Mesothelial cell of epicardium (in vitro differentiated cells): ENCODE results near the gene LYPD8. TPM values are rescaled to one million over a fixed set of nuclear protein-coding genes. Genes with fewer than 3 reads are reported as not detected.

Experiments used
- DNase-seq, 2 experiments: peaks; one replicate each; pipeline ENCODE4 v3.0.0; 2021; ENCODE audit warnings: low spot score in 2 of 2; ENCODE audit not compliant: unreplicated experiment in 2 of 2
- H3K27ac Mint-ChIP-seq: 2 replicates; pipeline ENCODE4 v1.8.0; 2021; ENCODE audit warnings: mixed read lengths
- H3K27me3 Mint-ChIP-seq: 2 replicates; pipeline ENCODE4 v1.8.0; 2021; ENCODE audit warnings: low read depth, mixed read lengths
- H3K36me3 Mint-ChIP-seq: 2 replicates; pipeline ENCODE4 v1.8.0; 2021; ENCODE audit warnings: mixed read lengths
- H3K4me1 Mint-ChIP-seq: 2 replicates; pipeline ENCODE4 v1.8.0; 2021; ENCODE audit warnings: mixed read lengths
- H3K4me3 Mint-ChIP-seq: 2 replicates; pipeline ENCODE4 v1.8.0; 2021; ENCODE audit warnings: mild to moderate bottlenecking, moderate library complexity, mixed read lengths
- H3K9me3 Mint-ChIP-seq: 2 replicates; pipeline ENCODE4 v1.8.0; 2021; ENCODE audit warnings: mixed read lengths
- total RNA-seq: library from RNA; stranded (reverse); gene quantifications from 3 replicates; pipeline ENCODE4 v1.2.1, GENCODE V29; 2021
- TF ChIP-seq, protein P1 (sequence below): fragments of 200-600 bp; sonication (generic); IDR thresholded peaks from one replicate; pipeline ENCODE4 v1.5.0; 2021; ENCODE audit warnings: antibody characterized with exemption; ENCODE audit not compliant: unreplicated experiment

LYPD8 gene
- total RNA-seq, 1 donor from 2014 or later, result not detected

DNA sequence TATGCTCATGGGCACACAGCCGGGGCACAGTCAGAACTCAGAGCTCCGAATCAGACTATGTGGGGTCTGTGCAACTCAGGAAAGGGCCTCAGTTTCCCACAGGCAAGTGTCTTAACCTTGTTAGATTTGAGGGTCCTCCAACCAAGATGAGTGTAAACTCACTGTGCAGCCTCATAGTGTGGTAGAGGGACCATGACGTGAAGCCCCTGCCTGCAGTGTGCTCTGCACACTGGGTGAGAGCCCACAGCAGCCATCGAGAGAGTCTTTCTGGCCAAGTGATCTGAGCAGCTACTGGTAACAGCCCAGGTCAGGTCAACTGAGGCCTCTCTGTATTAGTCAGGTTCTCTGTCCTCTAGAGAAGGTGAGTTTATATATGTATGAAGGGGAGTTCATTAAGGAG, 592 bp upstream of the LYPD8 start:
- H3K36me3 Mint-ChIP-seq, result peaks cover 2% of the 10 kb centered on the region
- H3K4me1 Mint-ChIP-seq, result no peaks in the 10 kb centered on the region
- TF ChIP-seq, protein P1, sequence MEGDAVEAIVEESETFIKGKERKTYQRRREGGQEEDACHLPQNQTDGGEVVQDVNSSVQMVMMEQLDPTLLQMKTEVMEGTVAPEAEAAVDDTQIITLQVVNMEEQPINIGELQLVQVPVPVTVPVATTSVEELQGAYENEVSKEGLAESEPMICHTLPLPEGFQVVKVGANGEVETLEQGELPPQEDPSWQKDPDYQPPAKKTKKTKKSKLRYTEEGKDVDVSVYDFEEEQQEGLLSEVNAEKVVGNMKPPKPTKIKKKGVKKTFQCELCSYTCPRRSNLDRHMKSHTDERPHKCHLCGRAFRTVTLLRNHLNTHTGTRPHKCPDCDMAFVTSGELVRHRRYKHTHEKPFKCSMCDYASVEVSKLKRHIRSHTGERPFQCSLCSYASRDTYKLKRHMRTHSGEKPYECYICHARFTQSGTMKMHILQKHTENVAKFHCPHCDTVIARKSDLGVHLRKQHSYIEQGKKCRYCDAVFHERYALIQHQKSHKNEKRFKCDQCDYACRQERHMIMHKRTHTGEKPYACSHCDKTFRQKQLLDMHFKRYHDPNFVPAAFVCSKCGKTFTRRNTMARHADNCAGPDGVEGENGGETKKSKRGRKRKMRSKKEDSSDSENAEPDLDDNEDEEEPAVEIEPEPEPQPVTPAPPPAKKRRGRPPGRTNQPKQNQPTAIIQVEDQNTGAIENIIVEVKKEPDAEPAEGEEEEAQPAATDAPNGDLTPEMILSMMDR, result no peak
- H3K27ac Mint-ChIP-seq, result no peak overlapping the region
- H3K4me3 Mint-ChIP-seq, result no peak overlapping the region
- H3K27me3 Mint-ChIP-seq, result no peaks in the 10 kb centered on the region
- peaks cover 49% of the 10 kb centered on the region for H3K9me3 Mint-ChIP-seq
- no peak for DNase-seq

DNA sequence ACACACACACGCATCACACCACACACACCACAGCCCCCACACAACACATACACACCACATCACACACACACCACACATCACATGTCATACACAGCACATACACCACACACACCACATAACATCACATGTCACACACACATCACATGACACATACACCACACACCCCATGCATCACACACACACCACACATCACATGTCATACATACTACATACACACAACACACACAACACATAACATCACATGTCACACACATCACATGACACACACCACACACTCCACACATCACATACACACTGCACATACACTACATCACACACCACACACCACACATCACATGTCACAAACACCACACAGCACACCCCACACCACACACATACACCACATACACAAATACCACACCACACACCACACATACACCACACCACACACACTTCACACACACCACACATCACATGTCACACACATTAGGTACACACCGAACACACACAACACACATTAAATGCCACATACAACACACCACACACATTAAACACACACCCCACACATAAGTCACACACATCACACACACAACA, 1.8 kb downstream of the LYPD8 start:
- Mint-ChIP-seq H3K27ac (no peak overlapping the region), H3K9me3 (peaks cover 53% of the 10 kb centered on the region), H3K4me3 (no peak overlapping the region), H3K4me1 (no peaks in the 10 kb centered on the region), H3K27me3 (no peaks in the 10 kb centered on the region), H3K36me3 (no peaks in the 10 kb centered on the region)
- no peak for DNase-seq
- TF ChIP-seq, protein P1, result no peak

DNA sequence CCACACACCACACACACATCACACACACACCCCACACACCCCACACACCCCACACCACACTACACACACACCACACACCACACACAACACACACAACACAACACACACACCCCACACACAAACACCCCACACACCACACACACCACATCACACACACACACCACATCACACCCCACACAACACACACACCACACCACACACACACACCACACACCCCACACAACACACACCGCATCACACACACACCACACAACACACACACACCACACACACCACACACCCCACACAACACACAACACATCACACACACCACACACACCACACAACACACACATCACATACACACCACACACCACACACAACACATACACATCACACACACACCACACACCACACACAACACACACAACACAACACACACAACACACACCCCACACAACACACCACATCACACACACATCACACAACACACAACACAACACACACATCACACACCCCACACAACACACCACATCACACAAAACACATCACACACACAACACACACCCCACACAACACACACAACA, 2.4 kb downstream of the LYPD8 start:
- TF ChIP-seq, protein P1, result no peak
- DNase-seq, result no peak
- H3K9me3 Mint-ChIP-seq, result peaks cover 49% of the 10 kb centered on the region
- no peak overlapping the region for H3K4me3 Mint-ChIP-seq
- H3K27ac Mint-ChIP-seq, result no peak overlapping the region
- no peaks in the 10 kb centered on the region for H3K36me3 Mint-ChIP-seq
- no peaks in the 10 kb centered on the region for H3K27me3 Mint-ChIP-seq
- no peaks in the 10 kb centered on the region for H3K4me1 Mint-ChIP-seq

DNA sequence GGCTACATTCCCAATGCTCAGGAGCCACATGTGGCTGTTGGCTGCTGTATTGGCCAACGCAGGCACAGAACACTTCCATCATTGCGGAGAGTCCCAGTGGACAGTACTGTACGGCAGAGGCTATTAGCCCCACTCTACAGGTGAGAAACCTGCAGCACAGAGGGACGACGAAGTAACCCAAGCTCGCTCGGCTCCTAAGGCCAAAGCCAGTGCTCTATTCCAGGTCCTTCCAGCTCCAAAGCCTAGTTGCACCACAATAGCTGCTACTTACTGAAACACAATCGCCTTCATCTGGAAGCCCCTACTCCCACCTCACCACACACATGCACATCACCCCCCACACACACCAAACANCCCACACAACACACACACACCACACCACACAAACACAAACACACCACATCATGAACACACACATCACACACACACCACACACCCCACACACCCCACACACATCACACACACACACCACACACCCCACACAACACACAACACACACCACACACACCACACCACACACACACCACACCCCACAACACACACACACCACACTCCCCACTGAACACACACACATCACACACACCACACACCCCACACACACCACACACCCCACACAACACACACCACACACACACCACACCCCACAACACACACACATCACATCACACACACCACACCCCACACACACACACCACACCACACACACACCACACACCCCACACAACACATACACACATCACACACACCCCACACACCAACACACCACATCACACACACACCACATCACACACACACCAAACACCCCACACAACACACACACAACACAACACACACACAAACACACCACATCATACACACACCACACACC, 3.2 kb downstream of the LYPD8 start:
- peaks cover 42% of the 10 kb centered on the region for H3K9me3 Mint-ChIP-seq
- no peaks in the 10 kb centered on the region for H3K36me3 Mint-ChIP-seq
- no peaks in the 10 kb centered on the region for H3K27me3 Mint-ChIP-seq
- TF ChIP-seq, protein P1, result no peak
- H3K4me1 Mint-ChIP-seq, result no peaks in the 10 kb centered on the region
- DNase-seq, result no peak
- H3K4me3 Mint-ChIP-seq, result no peak overlapping the region
- H3K27ac Mint-ChIP-seq, result no peak overlapping the region

DNA sequence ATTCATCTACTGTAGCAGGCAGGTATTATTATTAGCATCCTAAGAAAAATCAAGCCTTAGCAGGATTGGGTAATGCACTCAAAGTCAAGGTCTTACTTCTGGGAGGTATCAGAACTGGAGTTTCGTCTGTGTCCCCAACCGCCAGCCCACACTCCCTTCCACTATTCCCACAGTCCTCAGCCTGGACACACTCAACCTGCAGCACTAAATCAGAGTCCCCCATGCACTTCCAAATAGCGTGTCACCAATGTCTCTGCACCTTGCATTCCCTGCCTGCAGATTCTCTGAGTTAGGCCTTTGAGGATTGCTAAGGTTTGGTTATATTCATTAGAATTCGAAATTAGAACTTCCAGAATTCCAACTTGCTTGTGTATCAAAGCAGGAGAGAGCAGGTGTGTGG, 3.9 kb downstream of the LYPD8 start:
- H3K9me3 Mint-ChIP-seq, result peaks cover 35% of the 10 kb centered on the region
- no peak for DNase-seq
- no peak overlapping the region for H3K4me3 Mint-ChIP-seq
- H3K27ac Mint-ChIP-seq, result no peak overlapping the region
- no peaks in the 10 kb centered on the region for H3K27me3 Mint-ChIP-seq
- no peaks in the 10 kb centered on the region for H3K4me1 Mint-ChIP-seq
- H3K36me3 Mint-ChIP-seq, result no peaks in the 10 kb centered on the region
- TF ChIP-seq, protein P1, result no peak
